Loucy (cell line): ENCODE data around the gene ZNF385C.

Experiments used
- H2AFZ ChIP-seq: fragments of 200-600 bp; sonication (generic); 2 replicates; pipeline ENCODE4 v1.6.0; 2016; ENCODE audit warnings: antibody characterized with exemption, mild to moderate bottlenecking, low read length, moderate library complexity
- H3F3A ChIP-seq: fragments of 200-600 bp; 2 replicates; pipeline ENCODE4 v1.6.0; 2016; ENCODE audit warnings: antibody characterized with exemption, low read depth, mild to moderate bottlenecking
- H3K27me3 ChIP-seq: fragments of 200-600 bp; sonication (generic); 2 replicates; pipeline ENCODE4 v1.6.1; 2014; ENCODE audit warnings: low read length, mild to moderate bottlenecking; ENCODE audit not compliant: insufficient read depth, poor library complexity, severe bottlenecking
- H3K36me3 ChIP-seq: fragments of 200-600 bp; sonication (generic); 2 replicates; pipeline ENCODE4 v1.6.1; 2016; ENCODE audit warnings: low read length; ENCODE audit not compliant: insufficient read depth
- H3K4me1 ChIP-seq: fragments of 200-600 bp; sonication (generic); 2 replicates; pipeline ENCODE4 v1.5.1; 2014; ENCODE audit warnings: low read length, mild to moderate bottlenecking; ENCODE audit not compliant: insufficient read depth, poor library complexity, severe bottlenecking
- H3K4me2 ChIP-seq: fragments of 200-600 bp; sonication (generic); 2 replicates; pipeline ENCODE4 v1.6.0; 2014; ENCODE audit warnings: antibody characterized with exemption, low read length, low read depth, mild to moderate bottlenecking; ENCODE audit not compliant: poor library complexity, severe bottlenecking
- H3K4me3 ChIP-seq: fragments of 200-600 bp; sonication (generic); 2 replicates; pipeline ENCODE4 v1.5.1; 2014; ENCODE audit warnings: low read length, mild to moderate bottlenecking, mixed read lengths; ENCODE audit not compliant: poor library complexity, severe bottlenecking
- H3K79me2 ChIP-seq: fragments of 200-600 bp; sonication (generic); 2 replicates; pipeline ENCODE4 v1.6.1; 2014; ENCODE audit warnings: low read length; ENCODE audit not compliant: insufficient read depth
- H3K9ac ChIP-seq: fragments of 200-600 bp; sonication (generic); 2 replicates; pipeline ENCODE4 v1.6.0; 2014; ENCODE audit warnings: mild to moderate bottlenecking, low read depth, low read length, moderate library complexity; ENCODE audit not compliant: poor library complexity, severe bottlenecking
- H3K9me2 ChIP-seq: fragments of 200-600 bp; sonication (generic); replicated peaks from 2 replicates; pipeline ENCODE4 v1.6.1; 2016; ENCODE audit warnings: low read depth, low read length, mixed read lengths
- H3K9me3 ChIP-seq: fragments of 200-600 bp; sonication (generic); 2 replicates; pipeline ENCODE4 v1.6.1; 2014; ENCODE audit warnings: mild to moderate bottlenecking, antibody characterized with exemption, low read length, low read depth; ENCODE audit not compliant: insufficient read depth
- H4K20me1 ChIP-seq: fragments of 200-600 bp; sonication (generic); 2 replicates; pipeline ENCODE4 v1.6.0; 2014; ENCODE audit warnings: antibody characterized with exemption, low read length, mild to moderate bottlenecking; ENCODE audit not compliant: insufficient read depth, poor library complexity, severe bottlenecking
- EZH2phosphoT487 ChIP-seq: fragments of 200-600 bp; IDR thresholded peaks from 2 replicates; pipeline ENCODE4 v1.6.1; 2018; ENCODE audit warnings: antibody characterized with exemption, mild to moderate bottlenecking, moderate library complexity, borderline replicate concordance
- TF ChIP-seq, protein P1 (sequence below): fragments of 200-600 bp; sonication (generic); conservative IDR thresholded peaks from 2 replicates; pipeline ENCODE4 v1.5.1; 2014; ENCODE audit warnings: mild to moderate bottlenecking, antibody characterized with exemption, low read length

The ZNF385C gene

DNA sequence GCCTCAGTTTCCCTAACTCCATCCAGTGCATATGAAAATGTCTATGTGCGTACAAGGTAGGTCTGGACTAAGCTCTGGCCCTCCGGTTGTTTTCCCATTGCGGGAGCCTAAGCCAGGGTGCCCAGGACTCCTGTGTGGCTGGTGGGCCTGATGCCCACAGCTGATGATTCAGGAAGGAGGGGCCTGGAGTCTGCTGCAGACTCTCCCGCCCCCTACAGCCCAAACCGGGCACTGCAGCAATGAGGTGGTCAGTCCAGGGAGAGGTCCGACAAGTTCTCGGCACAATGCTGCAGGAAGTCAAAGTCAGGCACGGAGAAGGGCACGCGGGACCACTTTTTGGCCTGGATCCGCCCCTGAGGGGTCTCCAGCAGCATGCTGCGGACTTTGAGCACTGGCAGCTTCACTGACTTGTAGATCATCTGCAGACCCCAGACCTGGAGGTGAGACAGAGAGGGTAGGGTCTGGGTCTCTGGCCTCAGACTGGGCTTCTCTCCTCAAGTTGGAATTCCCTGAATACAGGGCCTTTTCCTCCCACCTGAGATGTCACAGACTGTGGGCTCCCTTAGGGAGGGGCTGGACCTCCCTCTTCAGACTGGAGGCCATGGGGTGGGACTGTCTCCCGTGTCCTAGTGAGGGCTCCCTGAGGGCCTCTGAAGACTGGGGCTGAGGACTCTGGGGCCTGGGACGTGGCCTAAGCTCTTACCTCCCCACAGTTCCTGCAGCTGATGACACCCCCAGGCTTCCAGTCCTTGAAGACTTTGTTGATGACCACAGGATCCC is 3.4 kb upstream of the ZNF385C start:
- H2AFZ ChIP-seq, result no peak overlapping the region

DNA sequence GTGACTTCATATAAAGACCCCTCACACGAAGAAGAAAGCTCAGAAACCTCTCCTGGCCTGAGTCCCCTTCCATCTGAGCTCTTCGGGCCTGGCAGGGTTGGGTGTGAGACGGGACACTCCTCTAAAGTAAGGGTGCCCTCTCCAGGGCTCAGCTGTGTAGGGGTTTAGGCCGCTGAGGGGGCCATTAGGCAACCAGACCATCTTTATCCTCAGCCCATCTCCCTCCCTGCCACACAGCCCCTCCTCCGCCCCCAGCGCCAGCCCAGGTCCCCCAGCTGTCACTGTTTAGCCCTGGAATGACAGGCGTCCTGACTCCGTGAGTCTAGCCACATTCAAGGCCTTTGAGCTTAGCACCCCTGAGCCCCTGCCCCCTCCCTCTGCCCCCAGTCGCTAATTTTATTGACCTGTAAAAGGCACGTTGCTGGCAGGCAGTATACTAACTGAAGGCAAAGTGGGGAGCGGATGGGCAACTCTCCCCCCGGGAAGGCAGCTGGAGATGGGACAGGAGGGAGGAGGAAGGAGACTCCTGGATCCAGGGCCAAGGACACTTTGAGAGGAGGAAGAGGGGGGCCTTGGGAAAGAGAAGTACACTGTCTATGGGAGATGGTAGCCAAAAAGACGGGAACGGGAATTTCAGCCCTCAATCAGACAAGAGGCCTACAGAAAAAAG is 592 bp upstream of the ZNF385C start:
- H3K79me2 ChIP-seq, result no peaks in the 10 kb centered on the region
- no peak overlapping the region for H2AFZ ChIP-seq
- no peaks in the 10 kb centered on the region for H3K9me3 ChIP-seq
- no peaks in the 10 kb centered on the region for H3K9me2 ChIP-seq
- no peaks in the 10 kb centered on the region for H3K27me3 ChIP-seq
- no peaks in the 10 kb centered on the region for H3K4me1 ChIP-seq
- no peaks in the 10 kb centered on the region for H3K36me3 ChIP-seq
- no peak overlapping the region for H3K9ac ChIP-seq
- no peak overlapping the region for H3K4me3 ChIP-seq
- no peaks in the 10 kb centered on the region for H3F3A ChIP-seq
- no peak overlapping the region for H3K4me2 ChIP-seq
- no peaks in the 10 kb centered on the region for H4K20me1 ChIP-seq
- TF ChIP-seq, protein P1, sequence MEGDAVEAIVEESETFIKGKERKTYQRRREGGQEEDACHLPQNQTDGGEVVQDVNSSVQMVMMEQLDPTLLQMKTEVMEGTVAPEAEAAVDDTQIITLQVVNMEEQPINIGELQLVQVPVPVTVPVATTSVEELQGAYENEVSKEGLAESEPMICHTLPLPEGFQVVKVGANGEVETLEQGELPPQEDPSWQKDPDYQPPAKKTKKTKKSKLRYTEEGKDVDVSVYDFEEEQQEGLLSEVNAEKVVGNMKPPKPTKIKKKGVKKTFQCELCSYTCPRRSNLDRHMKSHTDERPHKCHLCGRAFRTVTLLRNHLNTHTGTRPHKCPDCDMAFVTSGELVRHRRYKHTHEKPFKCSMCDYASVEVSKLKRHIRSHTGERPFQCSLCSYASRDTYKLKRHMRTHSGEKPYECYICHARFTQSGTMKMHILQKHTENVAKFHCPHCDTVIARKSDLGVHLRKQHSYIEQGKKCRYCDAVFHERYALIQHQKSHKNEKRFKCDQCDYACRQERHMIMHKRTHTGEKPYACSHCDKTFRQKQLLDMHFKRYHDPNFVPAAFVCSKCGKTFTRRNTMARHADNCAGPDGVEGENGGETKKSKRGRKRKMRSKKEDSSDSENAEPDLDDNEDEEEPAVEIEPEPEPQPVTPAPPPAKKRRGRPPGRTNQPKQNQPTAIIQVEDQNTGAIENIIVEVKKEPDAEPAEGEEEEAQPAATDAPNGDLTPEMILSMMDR, result no peak
- TF ChIP-seq EZH2phosphoT487, result no peak

More for the DNA sequence above, 3.4 kb upstream of the ZNF385C start:
- TF ChIP-seq, protein P1, result peak; percentile 98
- TF ChIP-seq EZH2phosphoT487, result no peak
- Histone ChIP-seq H3K4me1 (no peaks in the 10 kb centered on the region), H3K4me3 (no peak overlapping the region), H3K9me2 (no peaks in the 10 kb centered on the region), H4K20me1 (no peaks in the 10 kb centered on the region), H3K9ac (no peak overlapping the region), H3K27me3 (no peaks in the 10 kb centered on the region), H3F3A (no peaks in the 10 kb centered on the region), H3K9me3 (no peaks in the 10 kb centered on the region), H3K4me2 (no peak overlapping the region), H3K36me3 (no peaks in the 10 kb centered on the region), H3K79me2 (no peaks in the 10 kb centered on the region)

GRCh38 chr17:42096360-42097111 is 1.7 kb downstream of the ZNF385C start:
- H3K9me2 ChIP-seq, result no peaks in the 10 kb centered on the region
- H3K27me3 ChIP-seq, result no peaks in the 10 kb centered on the region
- TF ChIP-seq, protein P1, result peak; percentile 23; the same call in 1 of the 2 replicates
- TF ChIP-seq EZH2phosphoT487, result no peak
- peaks cover 5% of the 10 kb centered on the region for H3K4me1 ChIP-seq
- H3K4me2 ChIP-seq, result no peak overlapping the region
- H3K79me2 ChIP-seq, result no peaks in the 10 kb centered on the region
- H3K9ac ChIP-seq, result no peak overlapping the region
- H4K20me1 ChIP-seq, result no peaks in the 10 kb centered on the region
- H3F3A ChIP-seq, result no peaks in the 10 kb centered on the region
- no peak overlapping the region for H2AFZ ChIP-seq
- H3K4me3 ChIP-seq, result no peak overlapping the region
- no peaks in the 10 kb centered on the region for H3K9me3 ChIP-seq
- no peaks in the 10 kb centered on the region for H3K36me3 ChIP-seq
